ENCODE data around the gene MCM3.

Gene MCM3

GRCh38 chr6:52303178-52303577 lies 18.6 kb upstream of the MCM3 start:
- DNase-seq (ENCODE audit: low spot score) = no peak

- no peak for DNase-seq (ENCODE audit: low spot score)
These were observed 16.8 kb upstream of the MCM3 start for GRCh38 chr6:52301326-52301725.

DNA sequence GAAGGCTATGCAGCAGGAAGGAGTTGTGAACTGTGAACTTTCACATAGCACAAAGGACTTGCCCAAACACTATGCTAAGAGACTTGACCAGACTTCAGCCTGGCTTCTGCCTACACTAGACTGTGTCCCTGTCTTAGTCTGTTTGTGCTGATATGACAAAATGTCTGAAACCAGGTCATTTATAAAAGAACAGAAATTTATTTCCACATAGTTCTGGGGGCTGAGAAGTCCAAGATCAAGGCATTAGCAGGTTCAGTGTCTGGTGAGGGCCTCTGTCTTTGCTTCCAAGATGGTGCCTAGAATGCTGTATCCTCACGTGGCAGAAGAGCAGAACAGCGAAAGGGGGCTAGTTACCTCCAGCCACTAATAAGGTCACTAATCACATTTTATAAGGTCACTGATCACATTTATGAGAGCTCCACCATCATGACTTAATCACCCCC lies 16.0 kb upstream of the MCM3 start:
- no peak for DNase-seq (ENCODE audit: low spot score)

DNA sequence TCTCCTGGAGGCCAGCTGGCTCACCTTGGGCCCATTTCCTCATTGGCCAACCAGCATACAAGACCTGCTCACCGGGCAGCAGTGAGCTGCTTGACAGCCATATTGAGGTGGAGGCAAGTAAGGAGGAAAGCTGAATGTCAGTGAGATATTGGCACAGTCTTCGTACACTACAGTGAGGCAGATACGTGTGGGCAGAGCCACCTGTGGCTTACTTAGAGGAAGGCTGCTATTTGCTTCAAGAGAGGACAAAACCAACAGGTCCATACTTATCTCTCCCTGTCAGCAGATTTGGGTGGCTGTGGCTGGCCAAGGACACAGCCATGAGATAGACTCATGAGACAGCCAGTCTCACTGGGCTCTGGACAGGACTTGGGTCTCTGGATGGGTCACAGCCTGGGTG lies 15.1 kb upstream of the MCM3 start:
- no peak for DNase-seq (ENCODE audit: low spot score)

GRCh38 chr6:52297433-52297832 lies 12.9 kb upstream of the MCM3 start:
- DNase-seq (ENCODE audit: low spot score) = no peak

DNA sequence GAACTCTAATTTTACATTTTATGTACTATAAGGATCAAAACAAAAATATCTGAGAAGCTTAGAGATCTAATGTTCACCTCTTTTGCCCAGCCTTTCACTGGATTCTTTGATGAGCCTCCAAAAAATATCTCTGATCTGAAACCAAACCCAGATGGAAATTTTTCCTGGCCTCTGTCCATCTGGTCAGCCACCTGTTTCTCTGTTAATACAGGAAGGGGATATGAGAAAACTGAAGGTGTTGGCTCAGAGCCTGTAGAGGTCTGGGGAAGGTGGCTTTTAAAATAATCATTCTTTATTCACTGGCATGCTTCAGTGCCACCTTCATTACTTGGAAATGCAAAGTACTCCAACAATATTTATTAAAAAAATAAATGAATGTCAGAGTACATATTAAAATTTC lies 8.5 kb upstream of the MCM3 start:
- no peak for DNase-seq (ENCODE audit: low spot score)

DNA sequence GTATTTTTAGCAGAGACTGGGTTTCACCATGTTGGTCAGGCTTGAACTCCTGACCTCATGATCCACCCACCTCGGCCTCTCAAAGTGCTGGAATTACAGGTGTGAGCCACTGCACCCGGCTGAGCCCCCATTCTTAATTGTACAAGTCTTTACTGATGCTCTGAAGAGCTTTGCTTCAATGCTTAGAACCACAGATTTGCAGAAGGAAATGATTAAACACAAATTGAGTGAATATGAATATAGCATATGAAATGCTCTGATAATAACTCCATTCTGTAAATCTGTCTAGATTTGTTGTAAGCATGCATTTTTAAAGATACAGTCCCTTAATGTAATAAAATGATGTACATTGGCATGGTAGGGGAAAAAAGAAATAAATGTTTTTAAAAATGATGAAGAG lies 4.3 kb upstream of the MCM3 start:
- no peak for DNase-seq (ENCODE audit: low spot score)

GRCh38 chr6:52288216-52288615 lies 3.7 kb upstream of the MCM3 start:
- no peak for DNase-seq (ENCODE audit: low spot score)

GRCh38 chr6:52286798-52287432 lies 2.4 kb upstream of the MCM3 start:
- DNase-seq (ENCODE audit: low spot score) = peak; percentile 70

DNA sequence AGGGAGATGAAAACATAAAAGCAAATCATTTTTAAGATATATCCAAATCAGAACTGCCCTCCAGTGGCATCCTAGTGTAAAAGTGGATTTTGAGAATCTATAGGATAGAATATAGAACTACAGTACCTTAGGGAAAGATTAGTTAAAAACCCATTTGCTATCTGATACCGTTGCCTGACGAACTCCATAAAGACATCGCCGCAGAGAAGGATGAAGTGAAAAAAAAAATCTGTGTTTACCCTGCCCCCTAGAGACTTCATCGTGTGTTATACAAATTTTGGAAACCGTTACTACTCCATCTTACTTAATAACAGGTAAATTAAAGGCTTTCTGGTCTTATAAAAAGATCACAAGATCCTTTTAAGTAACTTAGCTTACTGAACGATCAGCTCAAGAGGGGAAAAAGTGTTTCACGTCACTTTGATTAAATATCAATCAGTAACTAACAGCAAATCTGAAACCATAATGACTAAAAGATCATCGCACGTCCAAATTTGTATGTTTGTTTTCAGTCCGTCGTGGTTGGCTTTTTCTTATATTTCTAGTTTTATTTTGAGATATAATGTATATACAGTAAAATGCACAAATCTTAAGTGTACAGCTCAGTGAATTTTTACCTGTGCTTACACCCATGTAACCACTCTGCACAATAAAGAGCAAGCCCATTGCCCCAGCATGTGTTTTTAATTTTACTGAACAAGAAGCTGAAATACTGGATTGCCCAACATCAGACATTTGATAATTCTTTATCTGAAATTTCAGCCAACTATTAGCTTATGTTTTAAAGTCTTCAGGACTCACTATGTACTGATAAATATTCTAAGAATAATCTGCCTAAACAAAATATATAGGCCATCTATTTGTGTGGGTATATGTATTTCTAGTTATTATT lies 881 bp upstream of the MCM3 start:
- DNase-seq (ENCODE audit: low spot score) = no peak

GRCh38 chr6:52284131-52284459 lies 447 bp downstream of the MCM3 start:
- no peak for DNase-seq (ENCODE audit: low spot score)

GRCh38 chr6:52283111-52283510 lies 1.4 kb downstream of the MCM3 start:
- no peak for DNase-seq (ENCODE audit: low spot score)

GRCh38 chr6:52276130-52276529 lies 8.4 kb downstream of the MCM3 start:
- no peak for DNase-seq (ENCODE audit: low spot score)

DNA sequence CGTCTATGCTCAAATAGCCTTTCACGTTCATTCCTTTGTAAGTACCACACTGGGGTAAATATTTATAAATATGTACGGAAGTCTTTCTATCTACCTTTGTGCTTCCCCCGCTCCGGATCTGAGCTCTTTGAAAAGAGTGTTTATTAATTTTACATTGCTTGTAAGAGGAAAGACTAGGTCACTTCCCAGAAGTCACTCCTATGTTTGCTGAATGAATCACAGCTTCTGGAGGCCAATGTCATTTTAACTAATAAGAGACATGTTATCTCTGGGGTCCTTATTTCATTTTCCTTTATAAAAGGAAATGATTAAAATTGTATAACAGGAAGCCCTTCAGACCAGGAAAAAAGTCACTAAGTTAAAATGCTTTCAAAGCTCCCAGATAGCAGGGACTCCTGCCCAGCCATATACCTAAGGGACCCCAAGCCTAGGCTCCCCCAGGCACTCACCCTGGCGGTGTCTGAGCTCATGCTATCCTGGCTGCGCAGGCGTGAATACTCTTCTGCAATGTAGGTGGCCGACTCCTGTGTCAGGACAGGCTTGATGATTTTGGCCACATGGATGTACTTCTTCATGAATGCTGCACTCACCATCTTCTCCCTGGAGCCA lies 12.6 kb downstream of the MCM3 start:
- DNase-seq (ENCODE audit: low spot score) = no peak

GRCh38 chr6:52263709-52264540 lies 20.6 kb downstream of the MCM3 start:
- DNase-seq (ENCODE audit: low spot score) = peak; percentile 76

- no peak for DNase-seq (ENCODE audit: low spot score)
These were observed 21.8 kb downstream of the MCM3 start for GRCh38 chr6:52262620-52263344.

GRCh38 chr6:52261229-52261628 lies 23.3 kb downstream of the MCM3 start:
- DNase-seq (ENCODE audit: low spot score) = peak; percentile 62

- DNase-seq (ENCODE audit: low spot score) = no peak
These were observed 23.9 kb downstream of the MCM3 start for GRCh38 chr6:52260634-52261033.

GRCh38 chr6:52255434-52255833 lies 29.1 kb downstream of the MCM3 start:
- no peak for DNase-seq (ENCODE audit: low spot score)

GRCh38 chr6:52254731-52255378 lies 29.7 kb downstream of the MCM3 start:
- no peak for DNase-seq (ENCODE audit: low spot score)

DNA sequence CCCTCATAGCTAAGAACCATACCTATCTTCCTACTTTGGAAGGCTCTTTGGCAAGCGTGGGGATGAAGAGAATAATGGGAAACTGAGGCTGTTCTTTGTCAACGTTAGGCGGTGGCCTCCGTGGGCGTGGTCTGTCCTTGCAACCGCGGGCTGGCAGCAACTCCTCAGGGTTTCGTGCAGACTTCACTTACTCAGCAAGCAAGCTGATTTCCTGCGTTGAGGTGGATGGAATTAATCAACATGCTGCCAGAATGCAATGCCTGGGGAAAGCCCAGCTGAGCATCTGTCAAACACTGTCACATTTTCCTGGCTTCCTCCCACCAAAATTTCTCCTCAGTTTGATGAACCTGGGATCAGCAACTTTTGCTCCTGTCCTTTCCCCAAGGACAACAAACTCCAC lies 31.0 kb downstream of the MCM3 start:
- DNase-seq (ENCODE audit: low spot score) = peak; percentile 43
